Loucy (cell line): Measurements from ENCODE around the gene TMEM217.

ENCODE experiments used
- CTCF ChIP-seq: fragments of 200-600 bp; sonication (generic); conservative IDR thresholded peaks from 2 replicates; pipeline ENCODE4 v1.5.1; 2014; ENCODE audit warnings: mild to moderate bottlenecking, antibody characterized with exemption, low read length
- EZH2phosphoT487 ChIP-seq: fragments of 200-600 bp; IDR thresholded peaks from 2 replicates; pipeline ENCODE4 v1.6.1; 2018; ENCODE audit warnings: antibody characterized with exemption, mild to moderate bottlenecking, moderate library complexity, borderline replicate concordance

- TF ChIP-seq CTCF, result no peak
- no peak for TF ChIP-seq EZH2phosphoT487
Observed at GRCh38 chr6:37237789-37238188, 20.2 kb downstream of the TMEM217 start.
